ENCODE data around the gene CABLES2.

GRCh38 chr20:62350098-62350628 lies 56.9 kb downstream of the CABLES2 start:
- TF ChIP-seq CTCF (IDR thresholded peaks at IDR 0.05) = no peak
- no peak for TF ChIP-seq POLR2A (IDR thresholded peaks at IDR 0.05)
